Left ventricle myocardium superior (tissue), 1 donor: ENCODE data around the gene SEMA3B. TPM values are rescaled to one million over a fixed set of nuclear protein-coding genes. Genes with fewer than 3 reads are reported as not detected.
A peak's percentile ranks its signal among the peaks of the same experiment; 100 is the strongest.
"Not testable (repeated sequence)": the region's sequence is repeated elsewhere in the genome, so short reads cannot be mapped to it uniquely, and the experiment has no call there.

Experiments
- ATAC-seq: fragments of 200-7000 bp; cut with Tn5 transposase; one replicate; pipeline ENCODE4 v1.9.1; 2020; ENCODE audit warnings: mild to moderate bottlenecking, moderate library complexity
- DNase-seq: peaks from one replicate; pipeline ENCODE4 v3.0.0-alpha.2; 2020
- intact Hi-C: fragments of 100-400 bp; cut with micrococcal nuclease; formaldehyde crosslinking; loops from one replicate; pipeline ENCODE4 v1.11.0; 2022
- total RNA-seq: library from RNA; stranded (reverse); fragmentation: NEBNext Ultra II Directional; extraction: Animal tissue kit (Norgen Biotek cat#: 25700); gene quantifications from one replicate; pipeline ENCODE4 v1.2.1, GENCODE V29; 2021
- donor health status: DM: no; HTN: yes; CAD: no; lungs with severe emphysema.

The SEMA3B gene
- total RNA-seq, 1 donor from 2014 or later: 20.6 TPM

GRCh38 chr3:50297896-50298725 lies 29.2 kb downstream of the SEMA3B start:
- intact Hi-C loops: no loop called here
- no peak for DNase-seq
- ATAC-seq: no peak

DNA sequence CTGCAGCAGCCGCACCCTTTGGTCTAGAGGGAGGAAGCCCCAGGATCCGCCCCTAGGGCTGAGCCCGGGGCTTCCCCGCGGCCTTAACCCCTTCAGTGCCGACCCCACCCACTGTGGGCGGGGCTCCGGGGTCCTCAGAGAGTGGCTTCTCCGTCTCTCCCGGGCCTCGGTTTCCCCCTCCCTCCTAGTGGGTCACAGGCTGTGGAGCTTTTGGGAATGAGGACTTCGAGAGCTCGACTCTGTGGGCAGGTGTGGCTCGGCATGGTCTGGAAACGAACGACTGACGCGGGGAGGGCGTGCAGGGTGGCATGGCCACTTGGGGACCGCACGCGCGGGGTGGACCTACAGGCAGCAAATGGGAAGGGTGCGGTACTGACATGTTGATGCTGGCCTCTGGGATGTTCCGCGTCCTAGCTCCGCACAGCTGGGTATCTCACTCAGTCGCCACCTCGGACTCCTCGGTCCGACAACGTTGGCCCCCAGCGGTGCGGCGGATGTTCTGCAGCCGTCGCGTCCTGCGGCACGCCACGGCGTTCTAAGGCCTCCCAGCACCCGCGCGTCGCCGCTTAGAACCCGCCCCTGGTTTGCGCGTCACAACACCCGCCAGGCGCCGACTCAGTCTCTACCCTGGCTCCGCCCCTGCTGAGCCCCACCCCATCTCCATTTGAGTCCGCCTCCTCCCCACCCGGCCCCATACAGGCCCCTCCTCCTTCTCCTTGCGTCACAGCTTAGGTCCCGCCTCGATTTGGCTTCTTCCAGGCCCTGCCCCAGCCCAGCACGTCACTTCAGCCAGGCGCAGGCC lies 30.1 kb downstream of the SEMA3B start, which contains the start of the genes HYAL3 and NAA80:
TSS of gene HYAL3 (minus strand) at position 570 of the 802 bp plus-strand sequence. CDS start 3,803 bp downstream, outside the sequence.
TSS of gene NAA80 (minus strand) at position 570 of the 802 bp plus-strand sequence. CDS start 1,942 bp downstream, outside the sequence.
- intact Hi-C loops: no loop called here
- peak; percentile 100 for DNase-seq
- peak; percentile 85 for ATAC-seq

DNA sequence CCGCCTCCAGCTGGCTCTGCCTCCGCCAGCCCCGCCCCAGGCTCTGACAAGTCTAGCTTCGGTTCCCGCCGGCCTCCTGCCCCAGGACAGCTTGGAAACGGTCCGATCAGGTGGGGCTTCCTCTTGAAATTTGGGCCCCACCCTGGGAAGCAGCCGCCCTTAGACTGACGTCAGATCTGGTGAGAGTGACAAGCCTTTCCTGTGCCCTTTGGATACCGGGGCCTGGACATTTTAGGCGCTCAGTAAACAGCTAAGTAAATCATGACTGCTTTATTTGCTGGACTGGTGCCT lies 30.6 kb downstream of the SEMA3B start:
- intact Hi-C loops: no loop called here
- ATAC-seq (no peak), DNase-seq (no peak)

DNA sequence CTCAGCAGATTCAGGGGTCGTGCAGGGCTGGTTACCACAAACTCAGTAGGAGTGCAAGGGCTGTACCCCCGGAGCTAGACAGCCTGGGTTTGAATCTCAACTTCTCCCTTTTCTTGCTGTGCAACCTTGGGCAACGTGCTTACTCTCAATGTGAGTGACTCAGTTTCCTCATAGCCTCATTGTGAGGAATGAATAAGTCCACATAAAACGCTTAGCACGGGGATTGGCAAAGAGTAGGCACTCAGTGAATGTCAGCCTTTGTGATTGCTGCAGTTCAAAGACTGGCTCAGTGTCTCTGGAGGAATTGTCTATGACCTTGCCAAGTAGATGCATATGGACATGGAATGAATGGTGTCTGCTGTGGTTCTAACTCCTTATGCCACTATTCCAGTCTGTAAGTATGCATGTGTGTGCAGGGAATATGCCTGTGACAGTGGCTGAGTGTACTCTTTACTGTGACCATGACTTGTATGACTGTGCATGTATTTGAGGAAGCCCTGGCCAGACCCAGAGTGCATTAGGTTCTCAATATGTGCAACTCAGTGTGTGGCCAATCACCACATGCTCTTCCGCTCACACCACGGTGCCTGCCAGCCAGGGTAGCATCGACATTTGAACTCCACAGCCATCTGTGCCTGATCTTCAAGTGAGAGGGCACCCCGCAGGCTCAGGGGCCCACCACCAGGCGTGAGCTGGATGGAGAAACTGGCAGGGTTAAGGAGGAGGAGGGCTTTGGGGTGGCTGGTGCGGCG lies 31.2 kb downstream of the SEMA3B start:
- ATAC-seq (peak; percentile 0), DNase-seq (peak; percentile 52)
- intact Hi-C loops: no loop called here

DNA sequence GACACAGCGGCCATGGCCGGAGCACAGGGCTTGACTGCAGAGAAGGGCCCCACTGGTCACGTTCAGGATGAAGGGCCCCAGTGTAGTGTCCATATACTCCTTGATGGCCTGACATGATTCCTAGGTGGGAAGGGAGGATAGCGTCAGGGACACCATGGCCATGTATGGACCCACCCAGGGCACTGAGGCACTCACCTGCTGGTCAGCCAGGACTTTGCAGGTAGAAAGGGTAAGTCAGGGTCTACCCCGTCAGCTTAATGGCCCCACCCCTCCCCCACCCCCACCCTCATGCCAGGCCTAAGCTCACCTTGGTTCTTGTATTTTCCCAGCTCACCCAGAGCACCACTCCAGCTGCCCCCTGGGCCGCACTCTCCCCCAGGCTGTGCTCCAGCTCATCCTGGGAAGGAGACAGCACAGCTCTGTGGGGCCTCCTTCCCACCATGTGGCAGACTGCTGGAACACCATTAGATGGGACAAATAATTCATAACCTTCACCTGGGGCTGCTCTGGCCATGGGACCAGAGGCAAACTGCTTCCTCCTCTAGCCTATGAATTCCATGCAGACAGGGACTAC lies 31.8 kb downstream of the SEMA3B start:
- ATAC-seq: no peak
- intact Hi-C loops: no loop called here

GRCh38 chr3:50302095-50303012 lies 33.4 kb downstream of the SEMA3B start:
- intact Hi-C loops: no loop called here
- no peak for ATAC-seq
- peak; percentile 47 for DNase-seq

More for the DNA sequence above, 31.8 kb downstream of the SEMA3B start:
- DNase-seq: no peak

DNA sequence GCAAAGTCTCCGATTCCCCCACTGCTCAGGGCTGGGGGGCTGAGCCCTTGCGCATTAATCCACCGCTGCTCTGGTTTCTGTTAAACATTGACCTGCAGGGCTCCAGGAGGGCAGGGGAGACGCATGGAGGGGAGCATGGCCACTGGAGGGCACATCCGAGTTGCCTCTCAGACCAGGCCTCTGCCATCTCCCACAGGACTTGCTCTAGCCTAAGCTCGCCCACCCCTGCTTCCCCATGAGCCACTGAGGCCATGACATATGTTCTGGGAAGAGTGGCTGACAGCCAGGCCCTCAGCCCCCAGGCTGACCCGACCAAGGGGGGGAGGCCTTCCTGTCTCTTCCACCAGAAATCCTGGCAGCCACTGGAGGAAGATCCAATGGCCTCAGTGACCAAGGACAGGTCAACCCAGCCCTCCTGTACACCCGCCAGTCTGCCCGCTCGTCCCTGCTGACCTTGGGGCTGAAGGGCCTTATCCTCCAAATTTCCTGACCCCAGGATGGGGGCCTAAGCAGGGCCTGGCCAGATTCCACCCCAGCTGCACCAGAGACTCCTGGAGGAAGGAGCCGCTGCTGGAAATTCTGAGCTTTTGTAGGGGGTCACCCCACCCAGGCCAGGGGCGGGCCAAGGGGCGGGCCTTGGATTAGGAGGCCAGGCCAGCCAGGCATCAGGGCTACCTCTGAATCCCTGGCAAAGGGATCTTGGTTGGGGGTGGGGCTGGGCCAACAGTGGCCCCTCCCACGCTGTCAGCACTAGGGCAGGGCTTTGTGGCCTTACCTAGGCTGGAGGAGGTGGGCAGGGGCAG lies 34.3 kb downstream of the SEMA3B start, which contains the start of gene HYAL1:
TSS of gene HYAL1 (minus strand) at position 562 of the 803 bp plus-strand sequence. CDS start 618 bp downstream, outside the sequence.
- ATAC-seq (peak; percentile 56), DNase-seq (peak; percentile 91)
- intact Hi-C loops: no loop called here

DNA sequence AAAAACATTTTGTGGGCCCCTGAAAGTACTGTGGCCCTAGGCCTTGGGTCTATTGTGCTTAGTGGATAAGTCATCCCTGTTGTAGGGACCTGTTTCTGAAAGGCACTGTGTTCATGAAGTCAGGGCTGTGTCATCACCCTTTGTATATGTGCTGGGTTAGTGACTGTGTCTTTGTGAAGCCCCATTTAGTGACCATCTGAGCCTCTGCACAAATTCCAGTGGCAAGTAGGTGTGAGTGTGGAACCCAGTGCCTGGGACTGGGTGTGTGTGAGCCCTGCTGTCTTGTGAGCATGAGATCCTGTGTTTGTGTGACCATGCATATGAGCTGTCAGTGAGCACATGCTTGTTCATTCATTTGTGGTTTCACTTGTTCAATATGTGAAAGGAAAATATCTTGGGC lies 35.7 kb downstream of the SEMA3B start:
- ATAC-seq (no peak), DNase-seq (no peak)
- intact Hi-C loops: no loop called here

GRCh38 chr3:50312041-50312440 lies 43.1 kb downstream of the SEMA3B start:
- ATAC-seq, DNase-seq, intact Hi-C loops: not testable (repeated sequence)

DNA sequence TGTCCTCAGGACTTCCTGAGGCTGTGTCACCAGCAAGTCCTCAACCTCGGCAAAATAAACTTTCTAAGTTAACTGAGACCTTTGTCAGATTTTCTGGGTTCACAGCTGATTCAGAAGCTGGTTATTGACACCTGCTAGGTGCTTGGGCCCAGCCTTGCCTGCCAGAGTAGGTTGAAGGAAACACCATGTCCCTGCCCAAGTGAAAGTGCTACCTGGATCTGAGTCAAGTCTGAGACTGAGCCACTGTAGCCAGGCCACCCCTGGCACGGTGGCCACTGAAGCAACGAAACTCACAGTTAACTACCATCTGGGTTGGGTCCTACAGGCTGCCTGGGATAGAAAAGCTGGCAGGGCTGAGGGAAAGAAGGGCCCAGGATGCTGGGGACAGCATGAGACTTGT lies 45.4 kb downstream of the SEMA3B start:
- DNase-seq (no peak), ATAC-seq (peak; percentile 37)
- intact Hi-C loops: no loop called here

- intact Hi-C loops: no loop called here
- no peak for ATAC-seq
- no peak for DNase-seq
Measured at GRCh38 chr3:50314816-50315215, 45.9 kb downstream of the SEMA3B start.

GRCh38 chr3:50316657-50317242 lies 47.8 kb downstream of the SEMA3B start:
- intact Hi-C loops: no loop called here
- no peak for ATAC-seq
- DNase-seq: no peak

- peak; percentile 49 for DNase-seq
- no peak for ATAC-seq
- intact Hi-C loops: no loop called here
Measured at GRCh38 chr3:50317300-50317699, 48.4 kb downstream of the SEMA3B start.

GRCh38 chr3:50318163-50318562 lies 49.2 kb downstream of the SEMA3B start:
- no peak for DNase-seq
- intact Hi-C loops: no loop called here
- no peak for ATAC-seq

DNA sequence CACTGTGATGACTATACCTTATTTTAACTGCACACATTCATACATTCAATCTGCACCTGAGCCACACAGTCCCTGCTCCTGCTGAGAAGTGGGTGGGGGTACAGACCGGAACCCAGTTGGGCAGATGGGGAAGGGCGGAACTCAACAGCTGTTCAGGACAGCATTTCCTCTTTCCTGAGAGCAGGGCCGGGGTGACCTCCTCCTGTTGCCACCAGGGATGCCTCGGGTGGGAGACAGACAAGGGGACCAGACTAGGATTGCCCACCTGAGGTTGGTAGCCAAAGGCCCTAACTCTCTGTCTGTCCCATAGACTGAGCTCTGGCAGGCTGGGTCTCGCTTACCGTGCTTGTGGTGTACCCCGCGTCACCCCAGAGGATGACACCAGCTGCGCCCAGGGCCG lies 49.7 kb downstream of the SEMA3B start:
- intact Hi-C loops: no loop called here
- ATAC-seq (no peak), DNase-seq (no peak)

DNA sequence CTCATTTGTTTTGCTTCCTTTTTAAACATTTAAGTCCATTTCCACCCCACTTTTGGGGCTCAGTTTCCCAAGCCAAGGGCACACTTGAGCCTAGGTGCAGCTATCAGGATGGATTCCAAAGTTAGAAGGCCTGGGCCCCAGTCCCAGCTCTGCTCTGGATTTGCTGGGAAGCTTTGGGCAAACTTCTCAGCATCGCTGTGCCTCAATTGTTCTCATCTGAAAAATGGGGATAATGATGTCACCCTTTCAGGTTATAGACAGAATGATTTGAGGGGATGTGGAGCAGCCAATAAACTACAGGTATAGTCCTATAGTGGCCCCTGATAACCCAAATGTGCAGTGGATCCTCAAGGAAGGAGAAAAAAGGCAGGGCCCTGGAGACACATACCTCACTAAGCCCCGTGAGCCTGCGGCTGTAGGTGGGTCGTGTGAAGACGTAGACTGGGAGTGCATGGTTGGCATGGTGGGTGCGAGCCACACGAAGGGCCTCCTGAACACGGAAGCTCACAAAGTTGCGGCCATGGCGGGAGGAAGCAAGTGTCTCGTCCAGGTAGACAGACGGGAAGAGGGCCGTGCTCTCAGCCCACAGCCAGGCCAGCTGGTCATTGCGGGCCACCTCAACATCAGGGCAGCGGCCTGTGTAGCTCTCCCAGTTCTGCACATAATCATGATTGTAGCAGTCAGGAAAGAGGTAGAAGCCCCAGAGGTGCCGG lies 50.4 kb downstream of the SEMA3B start:
- DNase-seq: no peak
- no peak for ATAC-seq
- intact Hi-C loops: no loop called here
